Erythroblast (primary cell): ENCODE data around the gene SV2C.

ENCODE experiments used
- GATA1 ChIP-seq: IDR thresholded peaks from 2 replicates; pipeline ENCODE4 v1.6.1; 2011; ENCODE audit warnings: low read depth, mild to moderate bottlenecking, control low read depth, low read length, moderate library complexity
- POLR2A ChIP-seq: IDR thresholded peaks from 2 replicates; pipeline ENCODE4 v1.6.1; 2011; ENCODE audit warnings: mild to moderate bottlenecking, low read length

- TF ChIP-seq POLR2A = no peak
- no peak for TF ChIP-seq GATA1
These were observed 215.7 kb downstream of the SV2C start for GRCh38 chr5:76298852-76299251.
